IPS-15b (cell line): Measurements from ENCODE around the gene MLH3.

ENCODE experiments used
- H3K27me3 ChIP-seq: one replicate; pipeline ENCODE4 v1.6.1; 2013; ENCODE audit warnings: low read length; ENCODE audit not compliant: control insufficient read depth, insufficient read depth
- H3K36me3 ChIP-seq: one replicate; pipeline ENCODE4 v1.6.1; 2013; ENCODE audit warnings: low read length; ENCODE audit not compliant: control insufficient read depth, insufficient read depth
- H3K4me1 ChIP-seq: one replicate; pipeline ENCODE4 v1.6.1; 2013; ENCODE audit warnings: mild to moderate bottlenecking, low read length; ENCODE audit not compliant: control insufficient read depth, insufficient read depth
- H3K4me3 ChIP-seq: one replicate; pipeline ENCODE4 v1.5.1; 2013; ENCODE audit warnings: low read depth, low read length
- H3K9ac ChIP-seq: one replicate; pipeline ENCODE4 v1.6.1; 2013; ENCODE audit warnings: low read depth, mild to moderate bottlenecking, low read length
- H3K9me3 ChIP-seq: one replicate; pipeline ENCODE4 v1.6.1; 2013; ENCODE audit warnings: mild to moderate bottlenecking, low read length; ENCODE audit not compliant: control insufficient read depth, insufficient read depth

The MLH3 gene

DNA sequence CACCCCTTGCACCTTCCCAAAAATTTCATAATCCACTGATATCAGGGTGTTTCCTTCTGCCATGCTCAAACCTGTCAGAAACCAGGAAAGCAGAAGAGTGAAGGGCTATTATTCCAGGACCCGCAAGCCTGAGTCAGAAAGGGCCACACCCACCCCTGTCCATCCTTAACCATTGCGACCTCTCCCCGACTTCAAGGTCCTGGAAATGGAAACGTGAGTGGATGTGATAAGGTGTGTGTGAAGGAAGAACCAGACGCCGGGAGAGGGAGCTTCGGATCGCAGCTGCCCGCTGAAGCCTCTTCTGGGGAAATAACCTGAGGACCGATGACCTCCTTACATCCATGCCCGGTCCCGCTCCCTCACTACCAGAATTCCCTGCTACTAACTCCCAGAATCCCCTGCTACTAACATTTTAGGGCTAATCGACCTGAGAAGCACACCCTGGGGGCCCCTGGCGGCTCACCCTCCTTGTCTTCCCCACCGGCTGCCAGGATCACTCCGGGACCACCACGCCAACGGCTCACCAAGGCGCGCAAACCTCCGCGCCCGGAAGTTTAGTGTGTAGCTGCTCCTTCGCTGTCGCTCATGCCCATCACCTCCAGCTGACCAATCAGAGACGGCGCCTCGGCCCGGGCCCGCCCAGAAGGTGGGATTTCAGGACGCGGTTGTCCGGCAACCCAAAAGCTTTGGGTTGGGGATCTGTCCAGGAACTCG is 12.4 kb upstream of the MLH3 start, which contains the start of gene ACYP1:
Gene ACYP1, minus strand, starts transcription at position 534 of the 714 bp plus-strand sequence. Its CDS starts 471 bp downstream, at position 63.
- Histone ChIP-seq H3K36me3 (no peaks in the 10 kb centered on the region), H3K27me3 (no peaks in the 10 kb centered on the region), H3K4me1 (no peaks in the 10 kb centered on the region), H3K9ac (peak within 1 kb of the TSS; percentile 58), H3K9me3 (no peaks in the 10 kb centered on the region), H3K4me3 (peak within 1 kb of the TSS; percentile 85)

DNA sequence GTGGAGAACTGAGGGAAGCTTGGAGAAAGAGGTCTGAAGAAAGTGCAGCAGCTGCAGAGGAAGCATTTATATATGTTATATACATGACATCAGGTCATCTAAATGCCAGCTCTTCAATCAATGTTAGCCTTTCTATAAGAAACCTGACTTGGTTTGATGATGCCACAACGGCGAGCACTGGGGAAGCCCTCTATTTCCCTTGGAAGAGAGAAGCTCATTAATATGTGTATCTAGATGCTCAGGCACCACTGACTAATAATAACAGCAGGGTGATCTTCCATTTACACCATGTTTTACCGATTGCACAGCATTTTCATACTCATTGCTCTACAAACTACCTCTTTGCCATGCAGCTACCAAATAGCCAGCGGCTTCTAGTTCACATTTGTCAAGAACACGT is 11.7 kb upstream of the MLH3 start:
- H3K9ac ChIP-seq = no peak overlapping the region
- H3K9me3 ChIP-seq = no peaks in the 10 kb centered on the region
- no peaks in the 10 kb centered on the region for H3K27me3 ChIP-seq
- peak overlapping the region; percentile 85 for H3K4me3 ChIP-seq
- no peaks in the 10 kb centered on the region for H3K4me1 ChIP-seq
- no peaks in the 10 kb centered on the region for H3K36me3 ChIP-seq

DNA sequence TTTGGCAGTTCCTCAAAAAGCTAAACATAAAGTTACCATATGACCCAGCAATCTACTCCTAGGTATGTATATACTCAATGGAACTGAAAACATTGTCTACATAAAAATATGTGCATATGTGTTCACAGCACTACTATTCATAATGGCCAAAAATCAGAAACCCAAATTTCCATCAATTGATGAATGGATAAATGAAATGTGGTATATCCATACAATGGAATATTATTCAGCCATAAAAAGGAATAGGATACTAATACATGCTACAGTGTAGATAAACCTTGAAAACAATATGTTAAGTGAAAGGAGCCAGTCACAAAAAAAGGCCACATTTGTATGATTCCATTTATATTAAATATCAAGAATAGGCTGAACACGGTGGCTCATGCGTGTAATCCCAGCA is 9.2 kb upstream of the MLH3 start:
- Histone ChIP-seq H3K4me1 (no peaks in the 10 kb centered on the region), H3K9me3 (no peaks in the 10 kb centered on the region), H3K36me3 (no peaks in the 10 kb centered on the region), H3K9ac (no peak overlapping the region), H3K4me3 (no peak overlapping the region), H3K27me3 (no peaks in the 10 kb centered on the region)

DNA sequence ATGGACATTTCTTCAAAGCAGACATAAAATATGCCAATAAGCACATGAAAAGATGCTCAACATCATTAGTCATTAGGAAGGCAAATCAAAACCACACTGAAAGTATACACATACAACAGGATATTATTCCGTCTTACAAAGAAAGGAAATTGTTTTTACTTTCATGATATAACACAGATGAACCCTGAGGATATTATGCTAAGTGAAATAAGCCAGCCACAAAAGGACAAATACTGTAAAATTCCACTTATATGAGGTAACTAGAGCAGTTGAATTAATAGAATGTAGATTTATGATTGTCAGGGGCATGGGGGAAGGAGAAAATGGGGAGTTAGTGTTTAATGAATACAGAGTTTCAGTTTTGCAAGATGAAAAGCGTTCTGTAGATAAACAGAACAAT is 8.4 kb upstream of the MLH3 start:
- no peaks in the 10 kb centered on the region for H3K9me3 ChIP-seq
- H3K4me1 ChIP-seq = no peaks in the 10 kb centered on the region
- no peak overlapping the region for H3K9ac ChIP-seq
- no peak overlapping the region for H3K4me3 ChIP-seq
- H3K36me3 ChIP-seq = no peaks in the 10 kb centered on the region
- H3K27me3 ChIP-seq = no peaks in the 10 kb centered on the region

DNA sequence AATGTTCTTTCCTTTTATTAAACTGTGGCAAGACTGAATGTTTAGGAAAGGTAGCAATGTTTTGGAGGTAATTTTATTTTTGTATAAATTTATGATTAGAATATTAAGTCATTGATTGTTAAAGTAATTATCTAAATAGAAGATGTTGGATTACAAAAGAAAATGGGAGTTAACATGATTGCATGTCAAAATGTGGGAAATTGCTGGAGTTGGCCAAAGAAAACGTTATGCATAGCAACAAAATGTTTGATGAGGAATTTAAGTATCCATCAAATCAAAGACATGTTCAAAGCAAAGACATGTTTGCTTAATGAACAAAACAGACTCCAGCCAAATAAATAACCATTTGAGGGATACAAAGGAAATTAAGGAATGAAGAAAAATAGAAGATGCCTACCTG is 3.2 kb upstream of the MLH3 start:
- Histone ChIP-seq H3K4me3 (no peak overlapping the region), H3K27me3 (no peaks in the 10 kb centered on the region), H3K9ac (no peak overlapping the region), H3K36me3 (no peaks in the 10 kb centered on the region), H3K9me3 (no peaks in the 10 kb centered on the region), H3K4me1 (no peaks in the 10 kb centered on the region)

DNA sequence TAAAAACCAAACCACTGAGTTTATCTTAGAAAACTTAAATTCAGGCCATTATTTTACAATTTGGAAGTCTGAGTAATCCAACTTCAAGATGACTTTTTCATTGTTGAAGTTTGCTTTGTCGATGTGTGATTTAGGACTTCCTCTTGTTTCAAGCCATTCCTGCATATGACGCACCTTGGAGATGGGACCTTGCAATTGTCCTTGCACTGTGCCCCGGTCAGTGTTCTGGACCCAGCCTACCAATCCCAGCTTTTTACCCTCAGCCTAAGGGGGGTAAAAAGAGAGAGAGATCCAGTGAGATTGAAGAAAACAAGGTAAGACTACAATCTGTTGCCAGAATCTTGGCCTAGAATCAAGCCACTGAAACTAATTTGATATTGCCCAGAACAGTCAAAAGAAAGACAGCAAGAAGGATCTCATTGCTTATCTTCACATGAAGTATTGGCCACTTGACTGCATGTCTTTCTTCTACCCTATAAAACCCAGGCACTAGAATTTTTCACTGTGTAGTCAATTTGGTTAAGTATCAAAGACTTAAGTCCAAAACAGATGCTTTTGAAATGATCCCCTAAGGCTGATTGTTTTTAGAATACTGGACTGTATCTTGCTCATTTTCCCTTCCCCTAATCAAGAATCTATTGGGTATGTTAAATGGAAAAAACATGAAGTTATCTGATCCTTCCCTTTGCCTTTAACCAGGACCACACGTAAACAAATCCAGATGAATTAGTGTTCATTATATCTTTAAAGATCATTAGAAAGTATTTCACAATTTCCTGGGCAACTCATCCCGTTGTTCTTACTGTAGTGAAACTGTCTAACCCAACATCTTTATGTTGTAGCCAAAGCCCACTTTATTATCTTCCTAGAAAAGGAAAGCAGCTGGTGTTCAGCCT is 2.4 kb upstream of the MLH3 start:
- H3K36me3 ChIP-seq = no peaks in the 10 kb centered on the region
- no peaks in the 10 kb centered on the region for H3K9me3 ChIP-seq
- H3K4me1 ChIP-seq = no peaks in the 10 kb centered on the region
- no peak overlapping the region for H3K9ac ChIP-seq
- H3K27me3 ChIP-seq = no peaks in the 10 kb centered on the region
- H3K4me3 ChIP-seq = no peak overlapping the region

DNA sequence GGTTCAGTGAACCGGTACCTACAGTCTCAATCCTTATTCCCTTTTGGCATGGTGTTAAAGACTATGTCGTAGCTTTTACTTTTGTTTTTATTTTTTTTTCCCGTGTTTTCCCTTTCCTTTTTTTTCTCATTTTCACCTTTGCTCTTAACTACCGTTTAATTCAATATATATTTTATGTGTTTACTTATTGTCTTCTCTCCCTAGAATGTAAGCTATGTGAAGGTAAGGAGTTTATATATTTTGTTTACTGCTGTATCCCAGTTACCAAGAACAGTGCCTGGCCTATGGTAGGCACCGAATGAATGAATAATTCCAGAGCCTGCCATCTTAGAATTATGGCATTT is 261 bp upstream of the MLH3 start:
- Histone ChIP-seq H3K4me1 (no peaks in the 10 kb centered on the region), H3K9me3 (no peaks in the 10 kb centered on the region), H3K36me3 (no peaks in the 10 kb centered on the region), H3K4me3 (peak overlapping the region; percentile 59), H3K27me3 (no peaks in the 10 kb centered on the region), H3K9ac (no peak overlapping the region)

DNA sequence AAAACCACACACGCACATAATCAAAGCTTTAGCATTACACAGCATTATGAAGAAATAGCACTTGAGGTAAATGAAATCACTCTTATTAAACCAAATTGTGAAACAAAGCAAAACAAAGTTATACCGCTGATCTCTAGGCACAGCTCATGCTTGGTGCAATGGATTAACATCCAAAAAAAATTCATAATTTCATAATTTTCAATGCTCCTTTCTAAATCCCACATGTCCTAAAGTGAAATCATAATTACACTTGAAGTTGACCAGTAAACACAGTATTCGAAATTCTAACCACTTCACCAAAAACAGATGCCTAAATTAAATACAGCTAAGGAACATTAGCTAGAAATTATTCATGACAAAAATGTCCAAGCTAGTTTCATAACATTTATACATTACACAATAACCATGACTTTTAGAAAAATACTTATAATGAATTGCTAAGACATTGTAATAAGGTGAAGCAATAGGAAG is 1.5 kb downstream of the MLH3 start:
- Histone ChIP-seq H3K9me3 (no peaks in the 10 kb centered on the region), H3K36me3 (no peaks in the 10 kb centered on the region), H3K4me1 (no peaks in the 10 kb centered on the region), H3K9ac (no peak overlapping the region), H3K4me3 (no peak overlapping the region), H3K27me3 (no peaks in the 10 kb centered on the region)

DNA sequence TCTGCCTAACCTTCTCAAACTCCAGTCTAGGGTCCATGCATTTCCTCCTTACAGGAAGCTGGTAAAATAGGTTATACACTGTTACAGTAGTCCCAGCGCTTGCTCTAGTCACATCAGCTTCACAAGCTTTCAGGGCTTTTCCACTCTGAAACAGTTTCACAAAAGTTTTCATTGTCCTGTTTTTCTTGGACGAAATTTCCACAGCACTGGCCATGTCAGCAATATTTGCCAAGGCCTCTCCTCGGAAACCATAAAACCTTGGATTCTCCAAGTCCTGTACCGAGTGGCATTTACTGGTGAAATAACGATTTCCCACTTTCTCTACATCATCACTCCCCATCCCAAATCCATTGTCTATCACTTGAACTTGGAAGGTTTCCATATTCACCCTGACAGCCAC is 2.1 kb downstream of the MLH3 start:
- no peaks in the 10 kb centered on the region for H3K27me3 ChIP-seq
- no peak overlapping the region for H3K9ac ChIP-seq
- H3K4me3 ChIP-seq = no peak overlapping the region
- no peaks in the 10 kb centered on the region for H3K9me3 ChIP-seq
- H3K36me3 ChIP-seq = no peaks in the 10 kb centered on the region
- H3K4me1 ChIP-seq = no peaks in the 10 kb centered on the region

DNA sequence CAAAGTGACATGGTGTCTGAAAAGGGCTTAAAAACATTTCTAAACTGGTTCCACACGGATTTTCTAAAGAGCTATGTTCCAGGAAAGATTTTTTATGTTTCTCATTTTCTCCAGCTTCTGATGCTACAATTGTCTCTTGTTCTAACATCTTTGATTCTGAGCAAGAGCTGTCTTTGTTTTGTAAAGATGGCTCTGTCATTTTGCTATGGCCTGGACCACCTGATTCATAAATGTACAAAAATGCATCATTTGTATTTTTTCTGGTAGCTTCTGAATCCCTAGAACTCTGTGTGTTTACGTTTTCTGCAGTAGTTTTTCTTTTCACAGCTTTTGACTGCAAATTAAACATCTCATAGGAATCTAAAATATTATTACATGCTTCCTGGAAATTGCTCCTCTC is 3.2 kb downstream of the MLH3 start:
- no peaks in the 10 kb centered on the region for H3K9me3 ChIP-seq
- H3K9ac ChIP-seq = no peak overlapping the region
- H3K4me1 ChIP-seq = no peaks in the 10 kb centered on the region
- no peaks in the 10 kb centered on the region for H3K36me3 ChIP-seq
- no peak overlapping the region for H3K4me3 ChIP-seq
- H3K27me3 ChIP-seq = no peaks in the 10 kb centered on the region

DNA sequence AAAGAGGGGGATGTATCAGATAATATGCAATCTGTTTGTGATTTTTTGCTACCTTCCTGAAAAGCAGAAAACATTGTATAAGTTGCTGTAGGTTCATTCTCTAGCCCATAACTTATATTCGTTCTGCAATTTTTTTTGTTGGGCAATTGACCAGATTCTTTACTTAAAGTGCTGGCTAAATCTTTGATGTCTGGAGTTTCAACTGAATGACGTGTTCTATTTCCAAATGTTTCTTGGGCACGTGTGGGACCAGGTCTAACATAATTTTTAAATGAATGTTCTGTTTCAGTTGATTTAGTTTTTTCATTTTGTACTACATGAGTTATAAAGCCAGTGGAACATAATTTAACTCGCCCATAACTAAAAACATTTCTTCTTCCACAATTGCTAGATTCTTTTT is 3.8 kb downstream of the MLH3 start:
- no peaks in the 10 kb centered on the region for H3K9me3 ChIP-seq
- H3K36me3 ChIP-seq = no peaks in the 10 kb centered on the region
- H3K9ac ChIP-seq = no peak overlapping the region
- no peak overlapping the region for H3K4me3 ChIP-seq
- H3K27me3 ChIP-seq = no peaks in the 10 kb centered on the region
- H3K4me1 ChIP-seq = no peaks in the 10 kb centered on the region

DNA sequence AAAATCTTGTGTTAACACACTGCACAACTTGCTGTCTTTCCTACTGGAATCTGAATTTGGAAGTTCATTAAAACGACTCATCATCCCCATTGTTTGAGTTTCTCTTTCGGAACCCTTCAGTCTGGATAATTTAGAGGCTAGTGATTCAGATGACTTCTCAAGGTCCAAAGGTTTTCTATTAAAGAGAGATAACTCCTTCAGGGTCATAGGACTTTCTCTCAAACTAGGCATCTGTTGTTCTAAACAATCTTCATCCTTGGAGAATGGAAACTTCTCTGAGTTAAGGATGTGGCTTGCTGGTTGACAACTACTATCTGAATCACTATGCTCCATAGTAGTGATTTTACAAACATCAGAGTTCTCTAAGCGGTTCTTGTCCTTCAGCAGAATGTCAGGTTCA is 4.4 kb downstream of the MLH3 start:
- Histone ChIP-seq H3K36me3 (no peaks in the 10 kb centered on the region), H3K27me3 (no peaks in the 10 kb centered on the region), H3K4me1 (no peaks in the 10 kb centered on the region), H3K4me3 (no peak overlapping the region), H3K9me3 (no peaks in the 10 kb centered on the region), H3K9ac (no peak overlapping the region)
